Measurements from ENCODE around the gene RMND5B.

Gene RMND5B

DNA sequence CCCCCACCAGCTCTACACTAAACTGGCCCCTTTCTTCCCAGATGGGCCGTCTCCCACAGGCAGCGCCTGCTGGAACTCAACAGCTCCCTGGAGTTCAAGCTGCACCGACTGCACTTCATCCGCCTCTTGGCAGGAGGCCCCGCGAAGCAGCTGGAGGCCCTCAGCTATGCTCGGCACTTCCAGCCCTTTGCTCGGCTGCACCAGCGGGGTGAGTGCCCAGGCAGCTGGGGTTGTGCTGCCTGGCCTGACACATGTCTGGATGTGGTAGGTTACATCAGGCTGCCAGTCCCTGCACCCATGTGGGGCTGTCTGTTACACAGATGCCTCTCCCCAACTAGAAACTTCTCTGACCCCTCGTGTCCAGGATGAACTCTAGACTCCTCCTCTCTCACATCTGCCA lies 13.1 kb downstream of the RMND5B start:
- no peak for TF ChIP-seq CTCF (IDR thresholded peaks at IDR 0.05)

- peak; percentile 89 for TF ChIP-seq CTCF (IDR thresholded peaks at IDR 0.05)
Measured at GRCh38 chr5:178145965-178146820, 15.4 kb downstream of the RMND5B start.

- no peak for TF ChIP-seq CTCF (IDR thresholded peaks at IDR 0.05)
Measured at GRCh38 chr5:178147406-178147805, 16.6 kb downstream of the RMND5B start.

DNA sequence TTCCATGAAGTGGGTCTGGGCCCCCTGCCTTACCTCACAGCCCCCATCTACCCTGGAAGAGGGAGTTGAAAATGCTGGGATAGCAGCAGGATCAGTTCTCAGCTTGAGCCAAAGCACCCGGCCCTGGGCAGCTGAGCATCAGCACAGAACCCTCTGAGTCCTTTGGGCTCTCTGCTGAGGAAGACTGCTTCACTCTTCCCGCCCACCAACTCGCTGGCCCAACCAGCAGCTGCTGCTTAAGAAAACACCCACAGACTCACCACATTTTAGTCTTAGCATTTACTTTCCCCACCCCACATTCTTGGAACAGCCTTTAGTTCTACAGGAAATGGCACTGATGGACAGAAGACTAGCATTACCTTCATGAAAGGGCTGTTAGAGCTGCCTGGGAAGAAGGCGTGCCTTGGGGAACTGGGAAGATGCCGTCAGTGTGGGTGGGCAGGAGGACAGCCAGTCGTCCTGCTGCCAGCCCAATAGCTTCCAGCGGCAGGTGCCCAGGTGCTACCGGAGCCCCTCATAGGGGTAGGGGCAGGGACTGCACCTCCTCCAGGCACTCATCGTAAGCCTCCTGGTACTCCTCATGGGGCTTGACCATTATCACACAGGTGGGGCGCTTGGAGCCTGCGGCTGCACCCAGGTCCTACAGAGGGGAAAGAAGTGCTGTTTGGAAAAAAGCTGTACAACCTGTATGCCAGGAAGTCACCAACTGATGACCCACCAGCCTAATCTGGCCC lies 18.6 kb downstream of the RMND5B start:
- TF ChIP-seq CTCF (IDR thresholded peaks at IDR 0.05): no peak

DNA sequence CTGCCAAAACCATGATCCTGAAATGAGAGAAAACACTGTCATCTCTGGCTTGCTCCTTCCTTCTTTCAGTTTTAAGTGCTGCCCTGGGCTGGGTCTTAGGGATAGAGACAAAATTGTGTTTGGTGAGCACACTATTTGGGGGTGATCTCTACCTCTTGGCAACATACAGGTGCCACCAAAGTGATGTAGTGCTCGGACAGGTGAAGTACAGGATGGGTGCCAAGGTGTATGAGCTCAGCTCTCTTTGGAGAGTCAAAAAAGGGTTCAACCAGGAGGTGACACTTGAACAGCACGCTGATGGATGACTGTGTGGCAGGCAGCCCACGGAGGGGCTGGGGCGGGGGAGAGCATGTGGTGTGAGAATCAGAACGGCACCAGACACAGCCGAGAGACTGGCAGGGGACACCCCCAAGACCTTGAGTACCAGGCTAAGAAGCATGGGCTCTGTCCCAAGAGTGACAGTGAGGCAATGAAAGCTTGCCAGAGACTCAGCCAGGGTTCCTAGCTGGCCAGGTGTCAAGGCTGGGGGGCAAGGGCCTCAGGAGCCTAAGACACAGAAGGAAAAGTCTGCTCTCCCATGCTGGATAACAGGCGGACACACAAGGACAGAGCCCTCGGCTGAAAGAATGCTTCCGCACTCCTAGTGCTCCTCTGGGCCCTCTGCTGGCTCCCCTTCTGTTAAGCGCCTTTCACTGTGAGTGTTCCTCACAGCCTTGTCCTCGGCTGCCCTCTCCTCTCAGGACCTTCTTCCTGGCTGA lies 20.3 kb downstream of the RMND5B start:
- TF ChIP-seq CTCF (IDR thresholded peaks at IDR 0.05): 0 out of 2 replicates have a peak, but pooled peaks have one; percentile 9

DNA sequence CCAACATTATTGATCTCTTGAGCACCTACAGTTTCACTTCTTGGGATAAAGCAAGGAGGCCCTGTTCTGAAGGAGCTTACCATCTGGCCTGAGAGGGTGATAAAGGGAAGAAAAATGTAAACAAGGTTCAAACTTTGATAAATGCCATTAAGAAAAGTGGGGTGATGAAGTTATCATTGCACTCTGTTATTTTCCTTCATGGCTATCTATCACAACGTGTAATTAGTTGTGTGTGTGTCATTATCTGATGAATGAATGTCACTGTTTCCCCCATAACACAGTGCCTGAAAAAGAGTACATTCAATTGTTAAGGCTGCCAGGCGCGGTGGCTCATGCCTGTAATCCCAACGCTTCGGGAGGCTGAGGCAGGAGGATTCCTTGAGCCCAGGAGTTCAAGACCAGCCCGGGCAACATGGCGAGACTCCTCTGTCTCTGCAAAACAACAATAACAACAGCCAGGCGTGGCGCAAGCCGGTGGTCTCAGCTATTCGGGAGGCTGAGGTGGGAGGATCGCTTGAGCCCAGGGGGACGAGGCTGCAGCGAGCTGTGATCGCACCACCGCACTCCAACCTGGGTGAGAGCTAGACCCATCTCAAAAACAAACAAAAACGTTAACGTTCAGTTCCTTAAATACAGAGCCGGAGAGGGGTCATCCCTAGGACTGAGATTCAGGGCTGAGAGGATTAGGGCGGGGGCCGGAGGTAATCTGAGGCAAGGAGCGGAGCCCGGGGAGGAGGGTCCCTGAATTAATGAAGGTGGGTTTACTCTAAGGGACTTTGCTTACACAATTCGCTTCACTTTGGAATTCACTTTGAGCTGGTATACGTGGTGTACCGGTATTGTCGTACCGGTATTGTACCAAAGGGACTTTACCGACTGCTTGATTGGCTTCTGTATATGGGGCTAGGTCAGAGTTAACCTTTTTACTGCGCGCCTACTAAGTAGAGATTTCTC lies 22.0 kb downstream of the RMND5B start:
- no peak for TF ChIP-seq CTCF (IDR thresholded peaks at IDR 0.05)
